GM12874 (cell line): ENCODE results near the gene MDGA2.

ENCODE experiments used
- TF ChIP-seq, protein P1 (sequence below): IDR thresholded peaks from 2 replicates; pipeline ENCODE4 v1.5.1; 2011; ENCODE audit warnings: low read depth, mild to moderate bottlenecking, control low read depth, low read length, moderate library complexity; ENCODE audit not compliant: insufficient read depth

MDGA2 gene

DNA sequence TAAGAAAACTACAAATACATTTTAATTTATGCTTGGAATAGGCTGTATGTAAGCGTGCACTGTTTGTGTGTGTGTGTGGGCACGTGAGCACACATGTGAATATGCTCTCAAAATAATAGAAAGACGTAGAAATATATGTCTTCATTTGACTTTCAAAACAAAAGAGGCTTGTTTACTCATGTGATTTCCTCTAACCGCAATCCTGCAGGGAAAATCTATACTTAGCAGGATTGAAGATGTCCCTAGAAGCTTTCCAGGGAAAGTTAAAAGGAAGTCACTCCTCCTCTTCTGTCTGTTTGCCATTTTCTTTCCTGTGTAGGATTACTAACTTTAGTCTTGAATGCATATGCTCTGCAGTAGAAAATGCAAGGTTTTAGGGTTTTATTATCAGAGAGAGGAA lies 404.7 kb downstream of the MDGA2 start:
- TF ChIP-seq, protein P1, sequence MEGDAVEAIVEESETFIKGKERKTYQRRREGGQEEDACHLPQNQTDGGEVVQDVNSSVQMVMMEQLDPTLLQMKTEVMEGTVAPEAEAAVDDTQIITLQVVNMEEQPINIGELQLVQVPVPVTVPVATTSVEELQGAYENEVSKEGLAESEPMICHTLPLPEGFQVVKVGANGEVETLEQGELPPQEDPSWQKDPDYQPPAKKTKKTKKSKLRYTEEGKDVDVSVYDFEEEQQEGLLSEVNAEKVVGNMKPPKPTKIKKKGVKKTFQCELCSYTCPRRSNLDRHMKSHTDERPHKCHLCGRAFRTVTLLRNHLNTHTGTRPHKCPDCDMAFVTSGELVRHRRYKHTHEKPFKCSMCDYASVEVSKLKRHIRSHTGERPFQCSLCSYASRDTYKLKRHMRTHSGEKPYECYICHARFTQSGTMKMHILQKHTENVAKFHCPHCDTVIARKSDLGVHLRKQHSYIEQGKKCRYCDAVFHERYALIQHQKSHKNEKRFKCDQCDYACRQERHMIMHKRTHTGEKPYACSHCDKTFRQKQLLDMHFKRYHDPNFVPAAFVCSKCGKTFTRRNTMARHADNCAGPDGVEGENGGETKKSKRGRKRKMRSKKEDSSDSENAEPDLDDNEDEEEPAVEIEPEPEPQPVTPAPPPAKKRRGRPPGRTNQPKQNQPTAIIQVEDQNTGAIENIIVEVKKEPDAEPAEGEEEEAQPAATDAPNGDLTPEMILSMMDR, result no peak

DNA sequence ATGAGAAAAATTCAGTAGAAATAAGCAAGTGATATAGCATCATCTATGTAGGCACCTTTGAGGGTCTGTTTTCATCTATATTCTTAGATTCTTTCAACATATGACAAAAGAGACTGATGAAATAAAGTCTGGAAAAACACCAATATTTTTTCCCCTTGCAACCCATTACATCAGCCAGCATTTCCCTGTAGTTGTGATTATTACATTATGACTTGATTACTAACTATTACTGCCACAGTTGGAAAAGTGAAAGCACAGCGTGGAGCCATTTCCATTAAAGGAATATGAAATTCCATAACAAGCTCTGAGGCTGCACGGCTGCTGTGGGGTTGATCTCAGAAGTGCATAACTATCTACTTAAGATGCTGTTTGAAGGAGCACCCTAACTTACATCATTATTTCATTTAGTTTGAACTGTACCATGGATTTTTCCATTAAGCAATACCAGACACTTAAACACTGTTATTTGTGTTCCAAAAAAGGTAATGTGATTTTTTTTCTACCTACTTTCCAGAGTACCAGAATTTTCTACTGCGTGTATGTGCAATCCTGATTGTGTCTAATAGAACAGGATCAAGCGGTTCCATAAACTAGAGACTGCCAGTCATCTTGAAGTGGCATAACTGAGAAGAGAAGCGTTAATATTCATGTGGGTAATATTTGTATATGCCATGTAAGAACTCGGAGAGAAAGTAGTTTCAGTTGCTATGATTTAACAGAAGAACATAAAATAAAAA lies 405.5 kb downstream of the MDGA2 start:
- TF ChIP-seq, protein P1, result no peak

DNA sequence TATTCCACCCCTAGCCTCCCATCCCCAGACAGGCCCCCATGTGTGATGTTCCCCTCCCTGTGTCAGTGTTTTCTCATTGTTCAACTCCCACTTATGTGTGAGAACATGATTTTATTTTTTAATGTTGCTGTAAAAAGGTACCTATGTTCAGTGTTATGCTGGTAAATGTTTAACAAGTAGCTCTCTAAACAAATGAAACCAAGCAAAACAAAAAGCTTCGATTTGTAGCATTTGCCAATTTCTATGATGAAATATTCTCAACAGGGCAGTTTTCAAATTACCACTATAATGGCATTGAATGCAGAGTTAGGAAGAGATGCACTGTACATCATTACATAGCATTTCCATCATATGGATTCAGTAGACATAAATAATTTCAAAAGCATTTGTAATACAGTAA lies 410.6 kb downstream of the MDGA2 start:
- TF ChIP-seq, protein P1, result no peak

DNA sequence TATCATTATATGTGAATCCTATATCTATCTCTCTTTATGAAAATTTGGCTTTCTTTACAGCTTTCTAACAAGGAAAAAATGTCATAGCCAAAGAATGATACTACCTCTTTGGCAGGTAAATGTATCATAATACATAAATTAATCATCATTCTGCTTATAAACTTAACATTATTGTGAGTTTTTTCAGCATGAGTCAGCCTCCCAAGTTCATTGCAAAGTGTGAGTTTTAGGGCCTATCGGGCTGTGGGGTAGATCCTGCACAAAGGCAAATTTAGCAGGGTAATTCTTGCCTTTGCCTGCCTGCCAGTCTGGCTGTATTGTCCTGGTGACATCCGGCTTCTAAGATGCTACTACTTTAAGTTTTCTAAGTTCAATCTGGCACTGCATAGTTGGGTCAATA lies 412.6 kb downstream of the MDGA2 start:
- TF ChIP-seq, protein P1, result no peak

DNA sequence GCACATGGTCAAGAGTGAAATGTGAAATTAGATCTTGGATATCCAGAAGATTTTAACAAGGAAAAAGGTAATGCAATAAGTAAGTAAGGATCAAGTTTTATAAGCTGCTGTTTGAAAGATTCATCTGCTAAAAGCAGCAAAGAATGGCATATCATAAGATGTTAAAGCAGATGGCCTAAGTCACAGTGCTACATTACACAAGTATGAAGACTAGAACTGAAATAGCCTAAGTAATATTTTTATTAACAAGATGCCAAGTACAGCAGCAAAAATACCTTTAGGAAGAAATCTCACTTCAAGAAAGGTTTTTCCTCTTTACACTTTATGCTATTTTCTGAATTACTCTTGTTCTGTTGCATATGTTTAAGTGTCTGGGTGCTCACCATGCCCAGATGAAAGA lies 414.1 kb downstream of the MDGA2 start:
- TF ChIP-seq, protein P1, result no peak

DNA sequence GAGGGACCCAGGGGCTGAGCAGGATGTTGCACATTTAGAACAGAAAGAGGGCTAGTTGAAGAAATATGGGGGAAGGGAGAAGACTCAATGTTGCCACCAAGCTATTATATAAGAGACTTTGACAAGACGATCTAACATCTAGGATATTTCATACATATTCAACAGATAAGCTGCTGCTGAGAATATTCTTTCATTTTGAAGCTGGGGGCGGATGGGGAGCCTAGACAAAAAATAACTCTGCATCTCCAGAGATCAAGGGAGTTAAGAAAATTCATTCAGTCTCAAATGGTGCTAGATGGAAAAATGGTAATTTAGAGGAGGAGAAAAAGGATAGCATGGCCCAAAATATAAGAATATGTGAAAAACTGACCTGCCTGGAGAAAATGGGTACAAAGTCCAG lies 415.6 kb downstream of the MDGA2 start:
- TF ChIP-seq, protein P1, result no peak

DNA sequence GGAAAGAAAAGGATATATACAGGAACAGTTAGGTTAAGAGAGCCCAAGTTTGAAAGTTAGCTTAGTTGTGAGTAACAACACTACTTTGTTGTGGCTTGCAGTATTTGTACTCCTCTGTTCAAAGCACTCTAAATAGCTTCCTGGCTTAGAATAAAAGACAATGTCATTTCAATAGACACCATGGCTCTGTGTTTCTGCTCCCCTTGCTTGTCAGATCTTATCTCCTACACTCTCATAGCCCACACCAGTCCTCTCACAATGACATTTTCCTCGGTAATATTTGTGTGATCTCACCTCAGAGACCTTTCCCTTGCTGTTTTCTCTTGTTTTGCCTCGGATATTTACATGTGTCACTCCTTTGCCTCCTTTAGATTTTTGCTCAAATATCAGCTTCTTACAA lies 418.4 kb downstream of the MDGA2 start:
- TF ChIP-seq, protein P1, result no peak

DNA sequence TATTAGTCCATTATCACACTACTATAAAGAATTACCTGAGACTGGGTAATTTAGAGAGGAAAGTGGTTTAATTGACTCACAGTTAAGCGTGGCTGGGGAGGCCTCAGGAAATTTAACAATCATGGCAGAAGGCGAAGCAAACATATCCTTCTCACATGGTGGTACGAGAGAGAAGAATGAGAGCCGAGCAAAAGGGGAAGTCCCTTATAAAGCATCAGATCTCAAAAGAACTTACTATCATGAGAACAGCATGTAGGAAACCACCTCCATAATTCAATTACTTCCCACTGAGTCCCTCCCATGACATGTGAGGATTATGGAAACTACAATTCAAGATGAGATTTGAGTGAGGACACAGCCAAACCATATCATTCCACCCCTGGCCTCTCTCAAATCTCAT lies 422.6 kb downstream of the MDGA2 start:
- TF ChIP-seq, protein P1, result no peak
